Mucosa of rectum (tissue), 2 donors: ENCODE data around the gene SCUBE2.
"Not testable (repeated sequence)": the region's sequence is repeated elsewhere in the genome, so short reads cannot be mapped to it uniquely, and the experiment has no call there.

Source experiments
- H3K27ac ChIP-seq, 2 donors: one replicate each; pipeline ENCODE4 v1.7.0; 2013; ENCODE audit warnings: inconsistent platforms in 2 of 2, low read depth in 2 of 2, low read length in 2 of 2
- H3K27me3 ChIP-seq, 2 donors: one replicate each; pipeline ENCODE4 v1.7.0; 2013; ENCODE audit warnings: low read length in 2 of 2; ENCODE audit not compliant: control insufficient read depth in 2 of 2, insufficient read depth in 2 of 2
- H3K36me3 ChIP-seq, 2 donors: one replicate each; pipeline ENCODE4 v1.7.0; 2013; ENCODE audit warnings: low read length in 2 of 2; ENCODE audit not compliant: control insufficient read depth in 2 of 2, insufficient read depth in 2 of 2
- H3K4me1 ChIP-seq, 2 donors: one replicate each; pipeline ENCODE4 v1.7.0; 2013; ENCODE audit warnings: low read length in 2 of 2, mild to moderate bottlenecking in 1 of 2; ENCODE audit not compliant: control insufficient read depth in 2 of 2, insufficient read depth in 2 of 2
- H3K4me3 ChIP-seq, 2 donors: one replicate each; pipeline ENCODE4 v1.7.0; 2013; ENCODE audit warnings: low read length in 2 of 2
- H3K9ac ChIP-seq, 2 donors: one replicate each; pipeline ENCODE4 v1.7.0; 2013; ENCODE audit warnings: low read length in 2 of 2, low read depth in 1 of 2, mild to moderate bottlenecking in 1 of 2
- H3K9me3 ChIP-seq, 2 donors: one replicate each; pipeline ENCODE4 v1.7.0; 2013; ENCODE audit warnings: low read length in 2 of 2; ENCODE audit not compliant: control insufficient read depth in 2 of 2
- donor health status: healthy.
- donor health status: Normal muscosa, but diverticular disease.

The SCUBE2 gene

GRCh38 chr11:9104580-9104979, 13.2 kb upstream of the SCUBE2 start:
- H3K9me3 ChIP-seq = no peaks in the 10 kb centered on the region
- H3K9ac ChIP-seq = no peak overlapping the region
- no peak overlapping the region for H3K4me3 ChIP-seq
- H3K27ac ChIP-seq = no peak overlapping the region
- H3K4me1 ChIP-seq = no peaks in the 10 kb centered on the region
- no peaks in the 10 kb centered on the region for H3K36me3 ChIP-seq
- H3K27me3 ChIP-seq = no peaks in the 10 kb centered on the region

GRCh38 chr11:9103542-9104276, 12.3 kb upstream of the SCUBE2 start:
- Histone ChIP-seq H3K4me1 (no peaks in the 10 kb centered on the region), H3K27ac (no peak overlapping the region), H3K27me3 (no peaks in the 10 kb centered on the region), H3K4me3 (no peak overlapping the region), H3K9ac (no peak overlapping the region), H3K36me3 (no peaks in the 10 kb centered on the region), H3K9me3 (no peaks in the 10 kb centered on the region)

GRCh38 chr11:9099617-9100016, 8.2 kb upstream of the SCUBE2 start:
- Histone ChIP-seq H3K9me3 (no peaks in the 10 kb centered on the region), H3K4me1 (peaks cover 0 to 4% of the 10 kb centered on the region in 2 donors), H3K27ac (no peak overlapping the region), H3K27me3 (no peaks in the 10 kb centered on the region), H3K36me3 (no peaks in the 10 kb centered on the region), H3K4me3 (no peak overlapping the region), H3K9ac (no peak overlapping the region)

GRCh38 chr11:9098455-9098854, 7.1 kb upstream of the SCUBE2 start:
- not testable (repeated sequence) for H3K4me3 ChIP-seq, H3K27me3 ChIP-seq, H3K27ac ChIP-seq, H3K9ac ChIP-seq, H3K36me3 ChIP-seq, H3K4me1 ChIP-seq, H3K9me3 ChIP-seq

GRCh38 chr11:9097186-9097943, 6.0 kb upstream of the SCUBE2 start:
- H3K4me3 ChIP-seq, H3K27me3 ChIP-seq, H3K36me3 ChIP-seq, H3K9me3 ChIP-seq, H3K27ac ChIP-seq, H3K9ac ChIP-seq, H3K4me1 ChIP-seq: not testable (repeated sequence)

GRCh38 chr11:9096427-9096826, 5.0 kb upstream of the SCUBE2 start:
- H3K27ac ChIP-seq = no peak overlapping the region
- H3K9ac ChIP-seq = no peak overlapping the region
- no peaks in the 10 kb centered on the region for H3K27me3 ChIP-seq
- H3K4me1 ChIP-seq = peaks cover 3 to 7% of the 10 kb centered on the region in 2 donors
- no peak overlapping the region for H3K4me3 ChIP-seq
- H3K9me3 ChIP-seq = no peaks in the 10 kb centered on the region
- H3K36me3 ChIP-seq = no peaks in the 10 kb centered on the region

- no peak overlapping the region for H3K9ac ChIP-seq
- H3K9me3 ChIP-seq = no peaks in the 10 kb centered on the region
- no peak overlapping the region for H3K4me3 ChIP-seq
- H3K27me3 ChIP-seq = no peaks in the 10 kb centered on the region
- no peak overlapping the region for H3K27ac ChIP-seq
- H3K36me3 ChIP-seq = no peaks in the 10 kb centered on the region
- H3K4me1 ChIP-seq = peaks cover 7% of the 10 kb centered on the region in 2 donors
Observed at GRCh38 chr11:9095421-9095820, 4.0 kb upstream of the SCUBE2 start.

GRCh38 chr11:9094420-9094819, 3.0 kb upstream of the SCUBE2 start:
- no peaks in the 10 kb centered on the region for H3K27me3 ChIP-seq
- H3K4me1 ChIP-seq = peaks cover 14 to 15% of the 10 kb centered on the region in 2 donors
- H3K36me3 ChIP-seq = no peaks in the 10 kb centered on the region
- H3K9ac ChIP-seq = no peak overlapping the region
- no peak overlapping the region for H3K27ac ChIP-seq
- no peaks in the 10 kb centered on the region for H3K9me3 ChIP-seq
- no peak overlapping the region for H3K4me3 ChIP-seq

GRCh38 chr11:9092853-9093778, 1.7 kb upstream of the SCUBE2 start:
- H3K9me3 ChIP-seq = no peaks in the 10 kb centered on the region
- H3K27ac ChIP-seq = no peak overlapping the region
- H3K27me3 ChIP-seq = no peaks in the 10 kb centered on the region
- peaks cover 19% of the 10 kb centered on the region in 2 donors for H3K4me1 ChIP-seq
- H3K4me3 ChIP-seq = no peak overlapping the region
- no peak overlapping the region for H3K9ac ChIP-seq
- H3K36me3 ChIP-seq = no peaks in the 10 kb centered on the region

GRCh38 chr11:9092072-9092471, 673 bp upstream of the SCUBE2 start:
- Histone ChIP-seq H3K9ac (peak overlapping the region in 1 of 2 donors; percentile 60), H3K9me3 (no peaks in the 10 kb centered on the region), H3K27ac (no peak overlapping the region), H3K27me3 (no peaks in the 10 kb centered on the region), H3K36me3 (no peaks in the 10 kb centered on the region), H3K4me1 (peaks cover 16 to 19% of the 10 kb centered on the region in 2 donors), H3K4me3 (peak overlapping the region; percentile 17 to 52)
